Astrocyte of the spinal cord (primary cell): ENCODE results near the gene TASOR2.

Source experiments
- DNase-seq: peaks from one replicate; pipeline ENCODE4 v3.0.0; 2011; ENCODE audit warnings: low read depth, low spot score
- H3K4me3 ChIP-seq: 2 replicates; pipeline ENCODE4 v1.5.1; 2011; ENCODE audit warnings: low read depth, mild to moderate bottlenecking, low read length, moderate library complexity
- in situ Hi-C: cut with HindIII; loops from 2 replicates; pipeline ENCODE4 v1.10.0; 2017; ENCODE audit warnings: low sequenced_read_pairs
- TF ChIP-seq, protein P1 (sequence below): IDR thresholded peaks from 2 replicates; pipeline ENCODE4 v1.5.1; 2012; ENCODE audit warnings: low read depth, mild to moderate bottlenecking, low read length, inconsistent platforms

TASOR2 gene, protein sequence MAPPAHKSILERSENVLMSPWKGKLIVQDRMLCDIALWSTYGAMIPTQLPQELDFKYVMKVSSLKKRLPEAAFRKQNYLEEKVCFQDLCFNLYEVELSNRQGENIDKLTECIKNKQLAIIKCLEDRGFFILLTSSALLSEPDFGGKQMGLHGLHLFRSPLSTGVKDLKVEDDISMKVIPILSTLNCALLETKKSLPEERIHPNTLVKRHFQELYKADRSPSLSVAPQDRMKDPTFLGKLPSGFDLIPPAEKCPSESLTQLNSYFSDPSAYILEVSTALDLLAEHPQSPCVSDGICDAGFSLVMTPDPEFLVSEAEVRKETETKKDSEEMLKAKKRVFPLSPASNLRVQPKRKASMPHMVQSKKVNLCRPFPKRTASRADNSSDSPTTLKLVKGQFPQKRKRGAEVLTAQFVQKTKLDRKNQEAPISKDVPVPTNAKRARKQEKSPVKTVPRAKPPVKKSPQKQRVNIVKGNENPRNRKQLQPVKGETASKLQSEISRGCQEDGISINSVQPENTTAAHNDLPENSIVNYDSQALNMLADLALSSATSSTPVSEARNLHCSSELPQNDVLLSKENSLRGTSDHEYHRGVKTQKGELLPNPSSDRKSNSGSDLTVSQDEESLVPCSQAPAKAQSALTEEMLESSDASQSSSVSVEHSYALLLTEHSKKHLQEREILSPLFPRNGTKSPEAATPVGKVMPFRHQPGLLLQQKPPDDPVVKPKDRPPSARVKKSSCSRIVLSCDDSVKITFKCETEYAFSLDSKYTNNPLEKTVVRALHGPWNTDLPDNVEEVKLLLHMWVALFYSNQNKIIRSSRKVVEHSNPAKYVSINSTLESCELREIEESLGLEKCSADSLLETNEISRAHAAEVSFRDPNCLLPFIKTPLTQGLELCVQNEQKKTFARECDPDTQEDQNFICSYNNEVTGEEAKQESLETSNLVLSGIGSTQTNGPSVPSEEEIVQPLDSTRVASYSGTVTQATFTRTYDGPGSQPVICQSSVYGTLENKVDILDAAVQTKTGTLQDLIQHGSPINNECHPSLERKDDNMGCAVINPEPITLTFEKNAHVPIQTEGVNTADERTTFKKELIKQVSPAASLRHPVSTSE (N-terminal part only)

DNA sequence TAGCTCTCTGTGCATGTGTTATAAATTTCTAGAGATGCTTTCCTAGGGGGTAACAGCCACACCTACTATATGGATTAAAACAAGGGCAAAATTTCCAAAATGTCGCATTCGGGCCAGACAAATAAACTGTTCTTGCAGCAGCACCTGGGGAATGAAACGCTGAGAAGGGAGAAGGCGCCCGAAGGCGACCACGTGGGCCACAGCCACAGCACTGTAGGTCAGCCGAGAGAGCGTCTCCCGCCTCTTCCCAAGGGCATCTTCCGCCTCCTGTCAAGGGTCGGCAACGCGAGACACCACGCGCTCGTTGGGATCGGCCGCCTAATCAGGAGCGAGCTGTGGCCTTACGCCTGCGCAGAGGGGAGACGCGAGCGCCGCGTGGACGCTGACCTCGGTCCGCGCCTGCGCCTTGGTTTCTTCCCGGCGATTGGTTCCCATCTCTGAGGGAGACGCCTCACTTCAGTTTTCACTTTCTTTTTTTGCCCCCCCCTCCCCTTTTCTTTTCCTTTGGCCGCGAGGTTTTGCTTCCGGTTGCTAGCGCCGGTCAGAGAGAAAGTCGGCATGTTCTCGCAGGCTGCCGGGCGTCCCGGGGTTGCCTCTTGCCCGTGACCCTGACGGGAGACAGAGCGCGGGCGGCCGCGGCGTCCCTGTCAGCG lies at the start of gene TASOR2:
Gene TASOR2 (plus strand): TSS at position 521 of the 653 bp plus-strand sequence. CDS start 35,805 bp downstream, outside the sequence.
- peak within 1 kb of the TSS; percentile 72 for H3K4me3 ChIP-seq
- DNase-seq: peak; percentile 98
- in situ Hi-C loops: no loop called here
- TF ChIP-seq, protein P1, sequence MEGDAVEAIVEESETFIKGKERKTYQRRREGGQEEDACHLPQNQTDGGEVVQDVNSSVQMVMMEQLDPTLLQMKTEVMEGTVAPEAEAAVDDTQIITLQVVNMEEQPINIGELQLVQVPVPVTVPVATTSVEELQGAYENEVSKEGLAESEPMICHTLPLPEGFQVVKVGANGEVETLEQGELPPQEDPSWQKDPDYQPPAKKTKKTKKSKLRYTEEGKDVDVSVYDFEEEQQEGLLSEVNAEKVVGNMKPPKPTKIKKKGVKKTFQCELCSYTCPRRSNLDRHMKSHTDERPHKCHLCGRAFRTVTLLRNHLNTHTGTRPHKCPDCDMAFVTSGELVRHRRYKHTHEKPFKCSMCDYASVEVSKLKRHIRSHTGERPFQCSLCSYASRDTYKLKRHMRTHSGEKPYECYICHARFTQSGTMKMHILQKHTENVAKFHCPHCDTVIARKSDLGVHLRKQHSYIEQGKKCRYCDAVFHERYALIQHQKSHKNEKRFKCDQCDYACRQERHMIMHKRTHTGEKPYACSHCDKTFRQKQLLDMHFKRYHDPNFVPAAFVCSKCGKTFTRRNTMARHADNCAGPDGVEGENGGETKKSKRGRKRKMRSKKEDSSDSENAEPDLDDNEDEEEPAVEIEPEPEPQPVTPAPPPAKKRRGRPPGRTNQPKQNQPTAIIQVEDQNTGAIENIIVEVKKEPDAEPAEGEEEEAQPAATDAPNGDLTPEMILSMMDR: no peak

DNA sequence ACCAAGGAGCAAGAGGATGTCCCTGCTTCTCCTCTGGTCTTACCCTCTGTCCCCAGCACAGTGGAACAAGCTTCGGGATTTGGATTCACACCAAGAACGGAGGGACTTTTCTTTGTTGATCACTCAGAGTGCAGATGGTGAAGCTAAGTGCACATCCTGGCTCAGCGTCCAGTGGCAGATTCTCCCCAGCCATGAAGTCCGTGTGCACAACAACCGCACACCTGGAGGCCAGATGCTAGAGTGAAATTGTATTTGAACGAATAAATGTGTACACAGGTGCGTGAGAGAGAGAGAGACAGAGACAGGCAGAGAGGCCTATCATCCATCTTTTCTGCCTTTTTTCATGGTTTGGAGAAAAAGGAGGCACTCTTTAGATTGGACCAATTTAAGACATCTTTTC lies 49.7 kb upstream of the TASOR2 start:
- in situ Hi-C loops: no loop called here
- no peak for DNase-seq
- TF ChIP-seq, protein P1: no peak
- no peak overlapping the region for H3K4me3 ChIP-seq

DNA sequence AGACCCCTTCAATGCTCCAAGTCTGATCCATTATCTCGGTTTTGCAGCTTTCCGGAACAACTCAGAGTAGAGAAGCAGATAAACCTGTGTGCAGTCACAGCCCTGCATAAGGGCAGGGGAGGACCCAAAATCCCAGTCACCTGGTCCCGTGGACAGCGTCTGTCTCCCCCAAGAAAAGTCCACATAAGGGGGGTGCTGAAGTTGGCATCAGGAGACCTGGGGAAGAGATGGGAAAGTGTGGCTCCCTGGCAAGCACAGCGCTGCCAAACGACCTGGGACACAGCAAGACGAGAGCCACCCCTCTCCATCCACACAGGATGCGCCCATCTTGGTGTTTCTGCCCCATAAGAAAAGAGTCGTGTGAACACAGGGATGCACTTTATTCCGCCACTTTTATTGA lies 46.1 kb upstream of the TASOR2 start:
- TF ChIP-seq, protein P1: no peak
- in situ Hi-C loops: no loop called here

DNA sequence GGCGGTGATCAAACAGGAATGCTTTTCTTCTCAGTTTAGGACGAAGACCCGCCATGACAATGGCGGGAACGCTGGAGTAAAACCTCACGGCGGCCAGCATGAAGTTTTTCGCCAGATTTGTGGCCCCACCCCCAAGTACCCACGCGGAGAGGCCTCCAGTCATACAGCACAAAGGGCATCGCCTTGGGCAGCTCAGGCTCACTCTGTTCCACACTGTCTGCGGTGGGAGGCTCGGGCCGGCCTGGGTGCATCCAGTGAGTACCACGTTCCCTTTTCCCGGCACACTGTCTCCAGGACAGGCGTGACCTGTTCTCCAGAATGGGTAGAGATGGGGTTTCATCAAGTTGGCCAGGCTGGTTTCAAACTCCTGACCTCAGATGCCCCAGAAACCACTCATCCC lies 45.6 kb upstream of the TASOR2 start:
- no peak for DNase-seq
- in situ Hi-C loops: no loop called here
- TF ChIP-seq, protein P1: no peak
- no peak overlapping the region for H3K4me3 ChIP-seq

More for the DNA sequence above, 46.1 kb upstream of the TASOR2 start:
- no peak for DNase-seq
- H3K4me3 ChIP-seq: no peak overlapping the region

DNA sequence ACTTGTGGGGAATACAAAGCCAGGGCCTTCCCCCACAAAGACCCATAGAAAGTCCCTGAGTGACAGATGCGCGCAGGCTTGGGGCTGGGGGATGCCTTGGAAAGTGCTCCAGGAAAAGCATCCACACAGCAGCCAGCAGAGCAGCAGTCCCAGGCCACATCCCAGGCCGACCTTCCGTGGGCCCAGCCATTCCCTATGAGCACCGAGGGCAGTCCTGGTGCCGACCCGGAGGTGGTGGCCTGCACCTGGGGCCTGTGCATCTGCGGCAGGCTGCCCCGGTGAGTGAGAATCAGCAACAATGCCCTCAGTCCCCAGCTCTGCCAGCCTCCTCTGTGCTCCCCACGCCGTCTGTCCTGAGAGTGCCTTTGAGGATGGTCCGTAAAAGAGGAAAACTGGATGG lies 44.6 kb upstream of the TASOR2 start:
- no peak for DNase-seq
- in situ Hi-C loops: no loop called here
- TF ChIP-seq, protein P1: no peak
- no peak overlapping the region for H3K4me3 ChIP-seq

DNA sequence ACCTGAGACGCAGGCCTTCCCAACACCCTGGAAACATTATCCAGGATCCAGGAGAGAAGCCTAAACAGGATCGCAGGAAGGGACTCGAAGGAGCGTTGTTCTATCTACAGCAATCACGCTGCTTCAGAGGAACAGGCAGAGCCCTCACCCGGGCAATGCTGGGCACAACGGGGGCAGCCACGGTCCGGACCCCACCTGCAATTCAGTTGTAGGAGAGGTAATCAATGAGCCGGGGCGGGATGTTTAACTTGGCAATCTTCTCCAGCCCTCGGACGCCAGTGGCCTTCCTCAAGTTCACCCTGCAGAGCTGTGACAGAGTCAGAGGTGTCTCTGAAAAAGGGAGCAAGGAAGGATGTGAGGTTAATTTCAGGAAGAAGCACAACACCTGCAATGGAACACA lies 44.1 kb upstream of the TASOR2 start:
- in situ Hi-C loops: no loop called here
- H3K4me3 ChIP-seq: no peak overlapping the region
- no peak for DNase-seq
- TF ChIP-seq, protein P1: no peak
